Tibial nerve (tissue), 4 donors: ENCODE results near the gene SPON1. TPM values are rescaled to one million over a fixed set of nuclear protein-coding genes. Genes with fewer than 3 reads are reported as not detected.

Experiments
- DNase-seq, 2 donors: peaks; one replicate each; pipeline ENCODE4 v3.0.0-alpha.2; 2019; ENCODE audit warnings: low spot score in 2 of 2
- H3K27ac ChIP-seq, 4 donors: fragments of 200-600 bp; sonication (generic) in 3 of 4; one replicate each; pipeline ENCODE4 v1.5.1; 2017 to 2019; ENCODE audit warnings: mild to moderate bottlenecking in 1 of 4
- H3K27me3 ChIP-seq, 2 donors: fragments of 200-600 bp; sonication (generic) in 1 of 2; one replicate each; pipeline versions ENCODE4 v1.5.1 to v1.6.0; 2017 to 2019
- H3K36me3 ChIP-seq, 3 donors: fragments of 200-600 bp; sonication (generic); one replicate each; pipeline ENCODE4 v1.5.1; 2018 to 2019
- H3K4me1 ChIP-seq, 4 donors: fragments of 200-600 bp; sonication (generic) in 3 of 4; one replicate each; pipeline ENCODE4 v1.5.1; 2017 to 2019
- H3K4me3 ChIP-seq, 4 donors: fragments of 200-600 bp; sonication (generic) in 3 of 4; one replicate each; pipeline ENCODE4 v1.5.1; 2017 to 2019; ENCODE audit warnings: mild to moderate bottlenecking in 1 of 4, moderate library complexity in 1 of 4
- H3K9me3 ChIP-seq, 4 donors: fragments of 200-600 bp; sonication (generic) in 3 of 4; one replicate each; pipeline ENCODE4 v1.5.1; 2017 to 2019
- EP300 ChIP-seq, 2 donors: sonication (generic); formaldehyde crosslinking; IDR thresholded peaks; one replicate each; pipeline ENCODE4 v1.6.1; 2017; ENCODE audit warnings: antibody characterized with exemption in 2 of 2, mild to moderate bottlenecking in 1 of 2
- POLR2A ChIP-seq, 2 donors: fragments of 450-650 bp; IDR thresholded peaks; one replicate each; pipeline ENCODE4 v1.6.1; 2017; ENCODE audit warnings: antibody characterized with exemption in 2 of 2, mild to moderate bottlenecking in 2 of 2, moderate library complexity in 2 of 2
- WGBS, 2 donors: methylation state at CpG; one replicate each; pipeline ENCODE4 v1.1.5; 2018; 5-methylcytosine and 5-hydroxymethylcytosine counted together
- total RNA-seq, 4 donors: library from RNA; depleted of rRNA; stranded (reverse); fragments of >200 nt; gene quantifications; one replicate each; pipeline ENCODE4 v1.1.0, GENCODE V29; 2016
- TF ChIP-seq, protein P1 (sequence below), 5 experiments: fragments of 200-600 bp in 3 of 5; fragments of 450-650 bp in 2 of 5; sonication (generic) in 3 of 5; IDR thresholded peaks; one replicate each; pipeline ENCODE4 v1.5.1; 2016 to 2019; ENCODE audit warnings: antibody characterized with exemption in 5 of 5, mild to moderate bottlenecking in 3 of 5, moderate library complexity in 2 of 5

Gene SPON1
- total RNA-seq, 4 donors from 2014 or later: 13.5 to 33.9 (median 30.2) TPM

GRCh38 chr11:14045417-14045816 lies 82.9 kb downstream of the SPON1 start:
- TF ChIP-seq POLR2A (IDR thresholded peaks at IDR 0.05) (no peak), EP300 (IDR thresholded peaks at IDR 0.05) (no peak)
- TF ChIP-seq, protein P1, sequence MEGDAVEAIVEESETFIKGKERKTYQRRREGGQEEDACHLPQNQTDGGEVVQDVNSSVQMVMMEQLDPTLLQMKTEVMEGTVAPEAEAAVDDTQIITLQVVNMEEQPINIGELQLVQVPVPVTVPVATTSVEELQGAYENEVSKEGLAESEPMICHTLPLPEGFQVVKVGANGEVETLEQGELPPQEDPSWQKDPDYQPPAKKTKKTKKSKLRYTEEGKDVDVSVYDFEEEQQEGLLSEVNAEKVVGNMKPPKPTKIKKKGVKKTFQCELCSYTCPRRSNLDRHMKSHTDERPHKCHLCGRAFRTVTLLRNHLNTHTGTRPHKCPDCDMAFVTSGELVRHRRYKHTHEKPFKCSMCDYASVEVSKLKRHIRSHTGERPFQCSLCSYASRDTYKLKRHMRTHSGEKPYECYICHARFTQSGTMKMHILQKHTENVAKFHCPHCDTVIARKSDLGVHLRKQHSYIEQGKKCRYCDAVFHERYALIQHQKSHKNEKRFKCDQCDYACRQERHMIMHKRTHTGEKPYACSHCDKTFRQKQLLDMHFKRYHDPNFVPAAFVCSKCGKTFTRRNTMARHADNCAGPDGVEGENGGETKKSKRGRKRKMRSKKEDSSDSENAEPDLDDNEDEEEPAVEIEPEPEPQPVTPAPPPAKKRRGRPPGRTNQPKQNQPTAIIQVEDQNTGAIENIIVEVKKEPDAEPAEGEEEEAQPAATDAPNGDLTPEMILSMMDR (IDR thresholded peaks at IDR 0.05): no peak
- Histone ChIP-seq H3K36me3 (no peaks in the 10 kb centered on the region), H3K9me3 (no peaks in the 10 kb centered on the region), H3K27me3 (no peaks in the 10 kb centered on the region), H3K4me3 (no peak overlapping the region), H3K4me1 (no peaks in the 10 kb centered on the region), H3K27ac (no peak overlapping the region)
- DNase-seq: no peak
- 94 to 97% methylated on average over 2 of the region's 2 CpGs for WGBS, 2 donors

- 88 to 91% methylated on average over 3 of the region's 3 CpGs for WGBS, 2 donors
- TF ChIP-seq, protein P1 (IDR thresholded peaks at IDR 0.05): no peak
- TF ChIP-seq EP300 (IDR thresholded peaks at IDR 0.05) (no peak), POLR2A (IDR thresholded peaks at IDR 0.05) (no peak)
- DNase-seq: no peak
- Histone ChIP-seq H3K36me3 (no peaks in the 10 kb centered on the region), H3K4me1 (no peaks in the 10 kb centered on the region), H3K9me3 (no peaks in the 10 kb centered on the region), H3K4me3 (no peak overlapping the region), H3K27me3 (no peaks in the 10 kb centered on the region), H3K27ac (no peak overlapping the region)
Observed at GRCh38 chr11:14052198-14052597, 89.7 kb downstream of the SPON1 start.

- DNase-seq: no peak
- no peaks in the 10 kb centered on the region for H3K36me3 ChIP-seq
- H3K27ac ChIP-seq: no peak overlapping the region
- no peak overlapping the region for H3K4me3 ChIP-seq
- TF ChIP-seq POLR2A (IDR thresholded peaks at IDR 0.05): no peak
- TF ChIP-seq EP300 (IDR thresholded peaks at IDR 0.05): no peak
- TF ChIP-seq, protein P1 (IDR thresholded peaks at IDR 0.05): no peak
- no peaks in the 10 kb centered on the region for H3K9me3 ChIP-seq
- no peaks in the 10 kb centered on the region for H3K4me1 ChIP-seq
- no peaks in the 10 kb centered on the region for H3K27me3 ChIP-seq
- 70 to 76% methylated on average over 12 of the region's 12 CpGs for WGBS, 2 donors
Observed at GRCh38 chr11:14054116-14055107, 91.9 kb downstream of the SPON1 start.

DNA sequence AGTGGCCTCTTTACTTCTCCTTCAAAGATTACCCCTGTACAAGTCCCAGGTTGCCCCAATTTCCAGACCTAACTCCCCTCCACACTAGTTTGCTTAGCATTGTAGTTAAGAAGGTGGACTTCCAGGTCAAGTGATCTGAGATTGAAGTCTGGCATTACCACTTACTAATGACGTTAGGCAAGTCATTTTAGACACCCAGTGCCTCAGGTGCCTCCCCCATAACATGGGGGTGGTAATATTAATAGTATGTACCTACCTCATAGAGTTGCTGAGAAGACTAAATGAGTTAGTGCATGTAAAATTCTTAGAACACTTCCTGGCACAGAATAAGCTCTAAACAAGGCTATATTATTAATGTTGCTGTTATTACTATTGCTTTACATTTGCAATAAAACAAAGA lies 93.4 kb downstream of the SPON1 start:
- H3K4me1 ChIP-seq: no peaks in the 10 kb centered on the region
- H3K27ac ChIP-seq: no peak overlapping the region

More for the DNA sequence above, 93.4 kb downstream of the SPON1 start:
- WGBS, 2 donors: 78 to 88% methylated on average over 1 of the region's 1 CpG
- Histone ChIP-seq H3K9me3 (no peaks in the 10 kb centered on the region), H3K4me3 (no peak overlapping the region), H3K36me3 (no peaks in the 10 kb centered on the region), H3K27me3 (no peaks in the 10 kb centered on the region)
- no peak for TF ChIP-seq EP300 (IDR thresholded peaks at IDR 0.05)
- TF ChIP-seq, protein P1 (IDR thresholded peaks at IDR 0.05): no peak
- no peak for TF ChIP-seq POLR2A (IDR thresholded peaks at IDR 0.05)
- no peak for DNase-seq
